Stimulated activated CD8-positive, alpha-beta memory T cell treated with anti-CD3 and anti-CD28 coated beads, Interleukin-2, amount 100 ng/mL, for 48 hours (primary cell): ENCODE results near the gene ITPRIPL2.

Experiments used
- DNase-seq, 2 donors: peaks; one replicate each; pipeline ENCODE4 v3.0.0-alpha.2; 2020; ENCODE audit warnings: low read depth in 2 of 2

ITPRIPL2 gene

DNA sequence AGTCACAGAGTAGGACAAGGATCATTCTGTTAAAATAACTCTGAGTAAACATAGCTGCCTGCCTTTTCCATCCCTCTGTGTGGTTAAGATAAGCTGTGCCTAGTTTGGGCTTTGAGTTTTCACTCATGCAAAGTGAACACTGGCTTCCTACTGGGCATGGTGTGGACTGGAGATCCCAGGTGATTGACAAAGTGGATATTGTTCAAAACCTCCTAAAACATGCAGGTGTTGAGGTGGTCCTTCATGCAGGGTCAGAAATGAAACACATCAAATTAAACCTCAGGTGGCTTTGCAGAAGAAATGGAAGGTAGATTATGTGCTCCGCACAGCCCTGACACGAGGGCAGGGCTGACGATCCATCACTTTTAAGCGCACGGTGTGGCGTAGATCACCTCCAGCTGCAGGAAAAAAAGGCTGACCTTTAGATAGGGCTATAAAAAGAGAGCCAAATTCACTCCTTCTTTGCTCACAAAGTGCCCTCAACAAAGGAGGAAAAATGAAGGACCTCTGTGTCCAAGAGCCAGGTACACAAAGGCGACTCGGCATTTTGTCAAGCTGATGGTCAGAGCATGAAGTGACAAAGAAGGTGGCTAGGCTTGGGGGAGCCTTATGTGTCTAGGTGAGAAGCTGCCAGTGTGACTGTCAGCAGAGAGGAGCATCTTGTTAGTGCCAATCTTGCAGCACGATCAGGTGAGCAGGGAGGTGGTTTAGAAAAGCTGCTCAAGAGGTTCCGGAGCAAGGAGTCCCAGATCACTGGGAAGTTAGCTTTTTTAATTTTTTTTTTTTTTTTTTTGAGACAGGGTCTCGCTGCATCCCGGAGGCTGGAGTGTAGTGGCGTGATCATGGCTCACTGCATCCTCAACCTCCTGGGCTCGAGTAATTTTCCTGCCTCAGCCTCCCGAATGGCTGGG is 19.9 kb upstream of the ITPRIPL2 start:
- no peak for DNase-seq

DNA sequence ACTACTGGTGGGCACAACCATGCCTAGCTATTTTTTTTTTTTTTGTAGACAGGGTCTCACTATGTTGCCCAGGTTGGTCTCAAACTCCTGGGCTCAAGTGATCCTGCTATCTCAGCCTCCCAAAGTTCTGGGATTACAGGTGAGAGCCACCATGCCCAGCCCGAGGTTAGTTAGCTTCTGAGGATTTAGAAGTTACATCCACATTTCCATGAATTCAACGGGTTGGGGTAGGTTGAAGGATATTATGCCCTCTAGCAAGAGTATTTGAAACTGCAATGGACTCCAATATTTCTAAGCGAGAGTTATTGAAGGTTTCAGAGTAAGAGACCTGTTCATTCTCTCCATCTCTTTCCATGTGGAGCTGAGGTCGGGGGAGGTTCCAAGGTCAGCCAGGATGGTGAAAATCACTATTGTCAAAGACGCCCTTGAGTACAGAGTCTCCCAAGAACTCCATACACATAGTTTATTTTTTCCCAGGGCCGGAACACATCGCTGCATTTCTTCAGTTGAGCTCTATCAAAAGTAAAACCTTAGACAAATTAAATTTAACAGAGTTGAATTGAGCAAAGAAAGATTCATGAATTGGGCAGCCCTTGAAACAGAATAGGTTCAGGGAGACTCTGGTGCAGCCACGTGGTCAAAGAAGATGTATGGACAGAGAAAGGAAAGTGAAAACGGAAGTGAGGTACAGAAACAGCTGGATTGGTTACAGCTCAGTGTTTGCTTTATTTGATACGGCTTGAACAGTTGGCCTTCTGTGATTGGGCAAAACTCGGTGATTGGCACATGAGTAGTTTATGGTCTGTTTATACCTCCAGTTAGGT is 19.0 kb upstream of the ITPRIPL2 start:
- no peak for DNase-seq

DNA sequence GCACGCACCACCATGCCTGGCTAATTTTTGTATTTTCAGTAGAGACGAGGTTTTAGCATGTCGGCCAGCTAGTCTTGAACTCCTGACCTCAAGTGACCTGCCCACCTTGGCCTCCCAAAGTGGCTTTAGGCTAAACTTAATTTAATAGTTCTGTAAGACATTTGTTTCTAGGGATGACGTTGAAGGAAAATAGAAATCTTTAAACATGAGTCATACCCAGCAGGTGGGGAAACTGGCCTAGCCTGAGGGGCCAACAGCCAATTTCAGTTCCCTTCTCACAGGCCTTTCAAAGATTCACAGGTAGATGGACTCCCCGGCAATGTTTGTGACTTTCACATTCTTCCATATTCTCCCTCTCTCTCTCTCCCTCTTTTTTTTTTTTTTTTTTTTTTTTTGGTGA is 18.1 kb upstream of the ITPRIPL2 start:
- no peak for DNase-seq

DNA sequence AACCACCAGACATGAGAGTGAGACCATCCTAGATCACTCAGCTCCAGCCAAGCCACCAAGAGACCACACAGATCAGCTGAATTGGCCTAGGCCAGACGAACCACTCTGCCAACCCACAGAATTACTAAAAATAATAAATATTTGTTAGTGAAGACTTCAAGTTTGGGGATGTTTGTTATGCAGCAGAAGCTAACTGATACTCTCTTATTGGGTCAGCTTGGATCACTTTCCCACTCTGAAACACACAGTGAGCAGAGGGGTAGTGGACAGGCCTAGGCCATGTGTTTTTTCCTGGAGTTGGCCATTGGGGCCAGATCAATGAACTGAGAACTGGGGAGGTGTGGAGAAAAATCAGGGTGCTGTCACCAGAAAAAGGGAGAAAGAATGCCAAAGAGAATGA is 15.6 kb upstream of the ITPRIPL2 start:
- no peak for DNase-seq

DNA sequence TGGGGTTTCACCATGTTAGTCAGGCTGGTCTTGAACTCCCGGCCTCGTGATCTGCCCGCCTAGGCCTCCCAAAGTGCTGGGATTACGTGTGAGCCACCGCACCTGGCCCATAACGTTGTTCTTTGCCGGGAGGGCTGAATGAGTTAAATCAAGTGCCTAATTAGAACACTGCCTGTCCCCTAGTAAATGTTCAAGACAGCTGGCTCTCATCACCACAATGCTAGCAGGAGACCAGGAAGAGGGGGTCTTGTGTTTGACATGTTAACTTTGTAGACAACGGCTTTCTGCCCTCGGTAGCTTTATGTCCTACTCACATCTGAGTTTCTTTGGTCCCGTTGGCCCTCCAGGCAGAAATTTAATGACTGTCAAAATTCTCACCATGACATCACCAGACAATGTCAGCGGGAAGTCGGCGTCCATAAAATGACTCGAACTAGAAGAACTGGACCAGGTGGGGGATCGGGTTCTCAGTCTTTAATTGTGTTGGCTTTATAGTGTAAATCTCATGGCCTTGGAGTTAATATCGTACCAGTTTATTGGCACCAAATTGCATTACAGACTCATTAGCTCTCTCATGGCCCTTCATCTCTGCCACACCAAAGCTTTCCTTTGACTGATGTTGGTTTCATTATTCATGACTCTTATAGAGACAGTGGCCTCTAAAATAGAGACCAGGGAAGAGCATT is 11.4 kb upstream of the ITPRIPL2 start:
- no peak for DNase-seq

DNA sequence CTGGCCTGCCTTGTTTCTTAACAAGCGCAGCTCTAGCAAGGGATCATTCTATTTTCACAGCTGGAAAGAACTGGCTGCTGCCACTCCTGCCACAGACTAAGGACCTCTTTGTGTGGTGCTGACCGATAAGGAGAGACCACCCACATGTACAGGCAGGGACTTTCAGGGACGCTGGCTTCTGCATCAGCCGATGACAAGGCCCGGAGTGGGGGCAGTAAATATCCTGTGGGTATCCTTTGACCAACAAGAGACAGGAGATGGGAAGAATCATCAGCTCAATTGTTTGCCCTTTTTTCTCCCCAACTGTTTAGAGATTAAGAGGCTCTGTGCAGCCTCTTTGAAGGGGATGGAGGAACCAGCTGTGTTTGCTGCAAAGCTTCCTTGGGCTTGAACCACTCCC is 9.2 kb upstream of the ITPRIPL2 start:
- DNase-seq, result no peak

DNA sequence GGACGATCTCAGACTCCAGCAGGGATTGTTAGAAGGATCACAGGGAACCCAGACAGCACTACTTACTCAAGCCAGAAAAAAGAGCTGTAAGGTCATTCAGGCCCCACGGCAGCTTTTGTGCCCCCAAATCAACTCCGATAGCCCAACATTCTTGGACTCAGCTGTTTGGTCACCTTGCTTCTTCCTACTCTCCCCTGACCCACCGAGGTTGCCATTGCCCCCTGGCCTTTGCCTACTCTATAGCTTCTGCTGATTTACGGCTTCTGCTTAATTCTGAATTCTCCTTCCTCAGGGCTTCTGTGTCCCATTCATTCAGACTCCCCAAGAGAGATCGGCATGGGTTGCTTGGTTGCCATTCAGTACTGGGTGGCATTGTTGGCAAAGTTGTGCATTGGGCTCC is 8.6 kb upstream of the ITPRIPL2 start:
- no peak for DNase-seq

DNA sequence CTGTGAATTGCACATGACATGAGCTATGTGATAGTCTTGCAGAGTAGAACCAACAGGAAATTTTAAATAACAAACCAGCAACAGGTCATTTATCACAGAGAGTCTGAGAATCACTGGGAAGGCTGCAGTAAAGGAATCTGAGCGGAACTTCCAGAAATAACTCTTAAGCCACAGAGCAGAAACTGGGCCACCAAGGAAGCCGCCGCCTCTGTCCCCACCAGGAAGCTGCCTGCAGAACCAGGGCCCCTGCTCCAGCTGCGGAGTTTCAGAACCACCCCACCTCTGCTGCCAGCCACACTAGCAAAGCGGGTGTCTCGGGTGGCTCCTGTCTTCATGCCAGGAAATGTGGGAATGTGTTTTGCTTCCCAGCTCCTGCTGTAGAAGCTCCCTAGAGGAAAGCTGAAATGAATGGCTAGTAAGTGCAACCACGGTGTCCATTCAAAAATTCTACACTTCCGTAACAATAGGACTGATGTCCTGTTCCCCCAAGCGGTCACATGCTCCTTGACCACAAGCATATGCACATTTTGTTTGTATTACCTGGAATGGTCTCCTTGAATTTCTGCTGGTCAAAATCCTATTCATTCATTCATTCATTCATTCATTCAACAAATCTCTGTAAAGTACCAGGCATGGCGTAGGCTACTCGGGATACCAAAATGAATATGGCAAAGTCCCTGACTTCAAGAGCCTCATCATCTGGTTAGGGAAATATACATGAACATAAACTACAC is 7.7 kb upstream of the ITPRIPL2 start:
- no peak for DNase-seq

DNA sequence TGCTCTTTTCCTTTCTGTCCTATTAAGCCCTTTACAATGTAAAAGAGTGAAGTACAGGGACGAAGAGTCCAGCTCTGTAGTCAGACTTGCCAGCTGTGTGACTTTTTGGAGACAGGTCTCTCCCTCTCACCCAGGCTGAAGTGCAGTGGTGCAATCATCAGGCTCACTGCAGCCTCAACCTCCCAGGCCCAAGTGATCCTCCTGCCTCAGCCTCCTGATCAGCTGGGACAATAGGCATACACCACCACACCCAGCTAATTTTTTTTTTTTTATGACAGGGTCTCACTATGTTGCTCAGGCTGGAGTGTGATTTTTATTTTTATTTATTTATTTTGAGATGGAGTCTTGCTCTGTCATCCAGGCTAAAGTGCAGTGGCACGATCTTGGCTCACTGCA is 7.1 kb upstream of the ITPRIPL2 start:
- DNase-seq, result no peak

DNA sequence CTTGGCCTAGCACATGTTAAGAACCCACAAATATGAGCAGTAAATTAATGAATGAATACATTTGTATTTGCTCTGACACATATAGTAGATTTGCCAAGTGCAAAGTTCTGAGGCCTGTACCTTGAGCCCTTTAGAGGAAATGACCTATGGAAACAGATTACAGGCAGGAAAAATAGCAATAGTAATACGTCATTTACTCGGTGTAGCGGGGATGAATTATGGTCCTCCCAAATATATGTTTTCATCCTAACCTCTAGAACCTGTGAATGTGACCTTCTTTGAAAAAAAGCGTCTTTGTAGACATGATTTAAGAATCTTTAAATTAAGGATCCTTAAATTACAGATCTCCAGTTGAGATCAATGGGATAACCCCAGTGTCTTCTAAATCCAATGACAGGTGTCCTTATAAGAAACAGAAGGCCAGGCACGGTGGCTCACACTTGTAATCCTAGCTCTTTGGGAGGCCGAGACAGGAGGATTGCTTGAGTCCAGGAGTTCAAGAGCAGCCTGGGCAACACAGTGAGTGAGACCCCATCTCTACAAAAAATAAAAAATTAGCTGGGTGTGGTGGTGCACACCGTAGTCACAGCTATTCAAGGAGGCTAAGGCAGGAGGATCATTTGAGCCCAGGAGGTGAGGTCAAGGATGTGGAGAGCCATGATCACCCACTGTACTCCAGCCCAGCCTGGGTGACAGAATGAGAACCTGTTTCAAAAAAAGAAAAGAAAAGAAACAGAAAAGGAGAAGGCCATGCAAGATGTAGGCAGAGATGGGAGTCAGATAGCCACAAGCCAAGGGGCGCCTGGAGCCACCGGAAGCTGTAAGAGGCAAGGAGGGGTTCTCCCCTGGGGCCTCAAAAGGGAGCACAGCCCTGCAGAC is 5.1 kb upstream of the ITPRIPL2 start:
- DNase-seq, result no peak

DNA sequence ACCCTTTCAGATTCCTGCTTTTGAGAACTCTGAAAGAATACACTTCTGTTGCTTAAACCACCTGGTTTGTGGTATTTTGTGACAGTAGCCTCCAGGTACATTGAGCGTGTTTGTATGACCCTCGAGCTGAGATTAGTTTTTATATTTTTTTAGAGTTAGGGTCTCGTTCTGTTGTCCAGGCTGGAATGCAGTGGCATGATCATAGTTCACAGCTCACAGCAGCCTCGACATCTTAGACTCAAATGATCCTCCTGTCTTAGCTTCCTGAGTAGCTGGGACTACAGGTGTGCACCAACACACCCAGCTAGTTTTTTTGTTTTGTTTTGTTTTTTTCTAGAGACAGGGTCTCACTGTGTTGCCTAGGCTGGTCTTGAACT is 4.5 kb upstream of the ITPRIPL2 start:
- no peak for DNase-seq

DNA sequence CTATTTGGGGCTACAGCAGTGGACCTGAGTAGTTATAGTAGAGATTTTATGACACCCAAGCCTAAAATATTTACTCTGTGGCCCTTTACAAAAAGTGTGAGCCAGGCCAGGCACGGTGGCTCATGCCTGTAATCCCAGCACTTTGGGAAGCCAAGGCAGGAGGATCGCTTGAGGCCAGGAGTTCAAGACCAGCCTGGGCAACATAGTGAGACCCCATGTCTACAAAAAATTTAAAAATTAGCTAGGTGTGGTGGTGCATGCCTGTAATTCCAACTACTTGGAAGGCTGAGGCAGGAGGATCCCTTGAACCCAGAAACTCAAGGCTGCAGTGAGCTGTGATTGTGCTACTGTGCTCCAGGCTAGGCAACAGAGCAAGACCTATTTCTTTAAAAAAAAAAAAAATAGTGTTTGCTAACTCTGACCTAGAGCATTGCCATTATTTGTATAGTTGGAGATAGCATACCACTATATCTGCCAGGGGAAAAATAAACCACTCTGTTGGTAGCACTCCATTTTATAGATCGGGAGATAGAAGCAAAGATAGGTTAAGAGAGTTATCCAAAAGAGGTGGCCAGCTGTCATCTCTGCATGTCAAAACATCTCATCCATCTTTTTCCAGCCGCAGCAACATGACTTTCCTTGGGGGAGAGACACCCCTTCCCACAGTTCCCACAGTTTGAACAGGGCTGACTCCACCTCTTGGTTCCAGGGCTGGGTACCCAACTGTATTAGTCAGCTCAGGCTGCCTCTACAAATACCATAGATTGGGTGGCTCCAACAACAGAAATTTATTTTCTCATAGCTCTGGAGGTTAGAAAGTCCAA is 3.0 kb upstream of the ITPRIPL2 start:
- DNase-seq, result no peak

DNA sequence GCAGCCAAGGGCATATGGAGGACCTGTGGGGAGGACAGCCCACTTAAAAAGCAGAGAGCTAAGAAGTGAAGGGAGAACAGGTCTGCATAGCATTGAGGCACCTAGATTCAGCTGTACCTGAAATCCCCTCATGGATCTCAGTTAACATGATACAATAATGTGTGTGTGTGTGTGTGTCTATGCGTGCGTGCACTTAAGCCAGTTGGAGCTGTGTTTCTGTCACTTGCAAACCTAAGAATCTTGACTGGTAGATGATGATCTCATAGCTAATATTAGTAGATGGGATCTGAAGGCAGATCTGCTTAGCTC is 1.7 kb upstream of the ITPRIPL2 start:
- no peak for DNase-seq

DNA sequence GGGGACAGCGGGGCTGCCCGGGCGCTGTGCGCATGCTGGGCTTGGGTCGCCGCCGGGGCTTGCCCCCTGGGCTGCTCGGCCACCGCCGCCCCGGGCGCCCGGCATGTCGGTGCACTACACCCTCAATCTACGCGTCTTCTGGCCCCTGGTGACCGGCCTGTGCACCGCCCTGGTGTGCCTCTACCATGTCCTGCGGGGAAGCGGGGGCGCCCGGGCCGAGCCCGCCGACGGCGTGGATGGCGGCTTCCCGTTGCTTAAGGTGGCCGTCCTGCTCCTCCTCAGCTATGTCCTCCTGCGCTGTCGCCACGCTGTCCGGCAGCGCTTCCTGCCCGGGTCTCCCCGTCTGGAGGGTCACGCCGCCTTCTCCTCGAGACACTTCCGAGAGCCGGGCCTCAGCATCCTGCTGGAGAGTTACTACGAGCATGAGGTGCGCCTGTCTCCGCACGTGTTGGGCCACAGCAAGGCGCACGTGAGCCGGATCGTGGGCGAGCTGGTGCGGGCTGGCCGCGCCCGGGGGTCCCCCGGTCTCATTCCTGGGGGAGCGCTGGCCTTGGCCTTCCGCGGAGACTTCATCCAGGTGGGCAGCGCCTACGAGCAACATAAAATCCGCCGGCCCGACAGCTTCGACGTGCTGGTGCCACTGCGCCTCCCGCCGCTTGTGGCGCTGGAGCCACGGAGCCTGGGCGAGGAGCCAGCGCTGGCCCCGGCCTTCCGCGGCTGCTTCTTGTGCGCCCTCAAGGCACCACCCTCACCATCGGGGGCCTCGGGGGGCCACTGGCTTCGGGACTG is 789 bp downstream of the ITPRIPL2 start:
- DNase-seq, result no peak

DNA sequence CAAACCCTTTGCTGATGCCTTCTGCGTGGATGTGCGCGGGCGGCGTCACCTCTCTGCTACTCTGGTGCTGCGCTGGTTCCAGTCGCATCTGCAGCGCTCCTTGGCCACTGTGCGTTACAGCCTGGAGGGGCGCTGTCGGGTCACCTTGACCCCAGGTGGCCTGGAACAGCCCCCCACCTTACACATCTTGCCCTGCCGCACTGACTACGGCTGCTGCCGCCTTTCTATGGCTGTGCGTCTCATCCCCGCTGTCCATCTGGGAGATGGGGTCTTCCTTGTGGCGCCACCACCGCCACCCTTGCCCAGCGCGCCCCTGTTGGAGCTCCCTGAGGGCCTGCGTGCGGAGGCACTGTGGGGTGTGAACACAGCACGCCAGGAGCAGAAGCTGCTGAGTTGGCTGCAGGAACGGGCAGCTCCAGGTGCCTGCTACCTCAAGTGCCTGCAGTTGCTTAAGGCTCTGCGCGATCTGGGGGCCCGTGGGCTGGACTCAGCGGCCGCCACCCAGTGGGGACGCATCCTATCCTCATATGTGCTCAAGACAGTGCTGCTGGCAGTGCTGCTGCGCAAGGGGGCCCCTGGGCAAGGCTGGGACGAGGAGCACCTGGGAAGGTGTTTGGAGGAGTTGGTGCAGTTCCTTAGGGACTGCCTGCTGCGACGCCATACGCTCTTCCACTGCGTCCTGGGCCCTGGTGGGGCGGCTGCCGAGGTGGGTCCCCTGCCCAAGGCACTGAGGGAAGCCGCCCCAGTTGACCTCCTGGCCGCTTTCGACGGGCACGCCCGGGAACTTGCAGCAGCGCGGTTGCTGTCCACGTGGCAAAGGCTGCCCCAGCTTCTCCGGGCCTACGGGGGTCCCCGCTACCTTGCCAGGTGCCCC is 1.6 kb downstream of the ITPRIPL2 start:
- no peak for DNase-seq

DNA sequence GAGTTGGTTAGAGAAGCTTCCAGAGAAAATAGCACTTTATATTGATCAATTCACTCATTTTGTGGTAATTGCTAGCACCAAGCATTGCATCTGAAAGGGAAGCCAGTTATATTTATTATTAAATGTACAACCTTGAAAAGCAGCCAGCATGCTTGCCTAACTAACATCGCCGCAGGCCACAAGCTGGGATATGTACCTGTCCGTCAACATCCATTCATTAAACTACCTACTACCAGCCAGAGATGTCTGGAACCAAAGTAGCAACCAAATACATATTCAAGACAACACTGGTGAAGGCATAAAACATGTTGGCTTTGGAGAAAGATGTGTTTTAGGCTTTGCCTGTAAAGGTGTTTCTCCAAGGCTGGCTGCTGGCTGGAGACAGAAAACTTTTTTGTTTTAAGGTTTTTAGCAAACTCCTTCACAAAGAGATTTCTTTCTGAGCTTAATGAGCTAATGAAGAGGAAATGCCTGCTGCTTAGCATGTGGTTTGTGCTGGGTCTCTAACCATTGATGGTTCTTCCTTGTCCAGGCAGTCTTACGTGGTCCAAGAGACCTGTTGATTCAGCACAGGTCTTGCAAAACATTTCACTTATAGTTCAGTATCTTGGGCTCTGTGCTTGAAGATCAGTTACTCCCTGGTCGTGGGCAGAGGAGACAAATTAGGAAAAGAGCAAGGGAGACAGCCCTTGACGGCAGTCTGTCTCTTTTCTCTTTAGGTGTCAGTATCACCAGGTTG is 3.1 kb downstream of the ITPRIPL2 start:
- DNase-seq, result no peak

DNA sequence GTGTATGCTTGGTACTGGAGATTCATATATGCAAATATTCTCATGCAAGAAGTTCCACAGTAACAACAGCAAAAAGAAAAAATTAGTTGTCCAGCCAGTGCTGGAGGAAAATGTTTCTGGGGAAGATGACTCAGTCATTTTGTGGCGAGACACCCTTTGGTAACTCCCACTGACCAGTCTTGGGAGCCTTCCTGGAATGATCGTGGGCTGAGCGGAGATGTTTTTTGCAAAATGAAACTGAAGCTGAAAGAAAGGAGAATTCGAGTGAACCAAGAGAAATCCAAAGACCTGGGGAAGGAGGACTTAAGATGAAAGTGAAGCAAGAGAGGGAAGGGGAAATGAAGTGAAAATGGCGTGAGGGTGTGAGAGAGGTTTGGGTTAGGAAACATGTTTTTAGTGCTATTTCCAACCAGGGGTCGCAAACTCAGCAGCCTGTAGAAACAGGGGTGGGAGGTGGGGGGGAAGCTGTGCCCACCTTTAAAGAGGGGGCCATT is 5.2 kb downstream of the ITPRIPL2 start:
- no peak for DNase-seq
